ENCODE measurements around the gene SUMO4.

DNA sequence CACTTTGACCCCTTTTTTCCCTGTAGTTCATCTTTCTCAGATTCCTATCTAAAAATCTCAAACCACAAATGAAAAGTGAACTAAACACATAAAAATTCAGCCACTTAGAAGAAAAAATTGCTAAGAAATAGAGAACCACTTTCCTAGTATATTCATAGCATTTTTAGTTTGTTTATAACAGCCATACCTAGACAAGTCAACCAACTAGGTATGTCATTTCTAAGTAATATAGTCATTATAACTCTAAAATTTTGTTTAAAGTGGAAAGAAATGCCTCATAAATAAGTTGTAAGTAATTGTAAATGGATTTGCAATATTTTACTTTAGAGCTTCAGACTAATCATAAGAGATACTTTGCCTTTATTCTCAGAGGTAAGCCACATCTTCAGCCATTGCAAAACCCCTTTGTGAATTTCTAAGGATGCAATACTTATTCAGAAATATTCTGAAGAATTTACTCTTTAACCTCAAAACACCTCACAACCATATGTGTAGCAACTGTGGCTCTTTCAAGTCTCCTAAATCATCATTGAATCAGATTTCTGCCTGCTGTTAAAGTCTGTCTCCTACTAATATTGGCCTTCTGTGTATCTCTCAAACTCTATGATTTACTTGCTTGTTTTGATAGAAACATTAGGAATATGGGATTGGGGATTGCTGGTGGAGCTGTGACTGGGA, 6.9 kb upstream of the SUMO4 start:
- TF ChIP-seq EZH2 (IDR thresholded peaks at IDR 0.05; ENCODE audit: insufficient read depth, low read length), result no peak
- TF ChIP-seq, protein P1, sequence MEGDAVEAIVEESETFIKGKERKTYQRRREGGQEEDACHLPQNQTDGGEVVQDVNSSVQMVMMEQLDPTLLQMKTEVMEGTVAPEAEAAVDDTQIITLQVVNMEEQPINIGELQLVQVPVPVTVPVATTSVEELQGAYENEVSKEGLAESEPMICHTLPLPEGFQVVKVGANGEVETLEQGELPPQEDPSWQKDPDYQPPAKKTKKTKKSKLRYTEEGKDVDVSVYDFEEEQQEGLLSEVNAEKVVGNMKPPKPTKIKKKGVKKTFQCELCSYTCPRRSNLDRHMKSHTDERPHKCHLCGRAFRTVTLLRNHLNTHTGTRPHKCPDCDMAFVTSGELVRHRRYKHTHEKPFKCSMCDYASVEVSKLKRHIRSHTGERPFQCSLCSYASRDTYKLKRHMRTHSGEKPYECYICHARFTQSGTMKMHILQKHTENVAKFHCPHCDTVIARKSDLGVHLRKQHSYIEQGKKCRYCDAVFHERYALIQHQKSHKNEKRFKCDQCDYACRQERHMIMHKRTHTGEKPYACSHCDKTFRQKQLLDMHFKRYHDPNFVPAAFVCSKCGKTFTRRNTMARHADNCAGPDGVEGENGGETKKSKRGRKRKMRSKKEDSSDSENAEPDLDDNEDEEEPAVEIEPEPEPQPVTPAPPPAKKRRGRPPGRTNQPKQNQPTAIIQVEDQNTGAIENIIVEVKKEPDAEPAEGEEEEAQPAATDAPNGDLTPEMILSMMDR (IDR thresholded peaks at IDR 0.05; ENCODE audit: insufficient read depth, low read depth, low read length), result no peak

Data from astrocyte (in vitro differentiated cells and primary cell).